Neural cell (in vitro differentiated cells): ENCODE measurements around the gene LRP5. TPM values are rescaled to one million over a fixed set of nuclear protein-coding genes. Genes with fewer than 3 reads are reported as not detected.

ENCODE experiments used
- H2AFZ ChIP-seq: fragments of 200-600, 300-800 bp; sonication (generic), shearing (Covaris generic); 2 replicates; pipeline ENCODE4 v1.6.0; 2014; ENCODE audit warnings: low read depth, mild to moderate bottlenecking, antibody characterized with exemption, low read length, moderate library complexity
- H3F3A ChIP-seq: fragments of 200-600 bp; shearing (Covaris generic); 2 replicates; pipeline ENCODE4 v1.6.1; 2016; ENCODE audit warnings: mild to moderate bottlenecking, moderate library complexity, mixed read lengths, antibody characterized with exemption, low read length; ENCODE audit not compliant: insufficient read depth, poor library complexity, severe bottlenecking
- H3K27ac ChIP-seq: fragments of 200-600, 300-800 bp; sonication (generic), shearing (Covaris generic); 2 replicates; pipeline ENCODE4 v1.5.1; 2014; ENCODE audit warnings: mild to moderate bottlenecking, low read length, moderate library complexity
- H3K27me3 ChIP-seq: fragments of 300-800, 200-600 bp; sonication (generic), shearing (Covaris generic); 2 replicates; pipeline ENCODE4 v1.6.0; 2014; ENCODE audit warnings: mild to moderate bottlenecking, low read depth, low read length, moderate library complexity; ENCODE audit not compliant: insufficient read depth
- H3K36me3 ChIP-seq: fragments of 300-800, 200-600 bp; sonication (generic), shearing (Covaris generic); 2 replicates; pipeline ENCODE4 v1.5.1; 2014; ENCODE audit warnings: mild to moderate bottlenecking, antibody characterized with exemption, low read length, moderate library complexity; ENCODE audit not compliant: insufficient read depth
- H3K4me2 ChIP-seq: fragments of 300-800, 200-600 bp; sonication (generic), shearing (Covaris generic); 2 replicates; pipeline ENCODE4 v1.6.0; 2014; ENCODE audit warnings: mild to moderate bottlenecking, low read length
- H3K4me3 ChIP-seq: fragments of 300-800, 200-600 bp; sonication (generic), shearing (Covaris generic); 2 replicates; pipeline ENCODE4 v1.5.1; 2014; ENCODE audit warnings: mild to moderate bottlenecking, low read length, moderate library complexity
- H3K79me2 ChIP-seq: fragments of 200-600 bp; shearing (Covaris generic); replicated peaks from 2 replicates; pipeline ENCODE4 v1.6.0; 2014; ENCODE audit warnings: mild to moderate bottlenecking, low read length, moderate library complexity; ENCODE audit not compliant: insufficient read depth
- H3K9ac ChIP-seq: fragments of 300-800, 200-600 bp; sonication (generic), shearing (Covaris generic); 2 replicates; pipeline ENCODE4 v1.6.1; 2016; ENCODE audit warnings: mild to moderate bottlenecking, low read length, mixed read lengths
- H3K9me2 ChIP-seq: fragments of 200-600 bp; shearing (Covaris generic); 2 replicates; pipeline ENCODE4 v1.6.1; 2016; ENCODE audit warnings: mild to moderate bottlenecking, low read length, mixed read lengths; ENCODE audit not compliant: insufficient read depth
- H3K9me3 ChIP-seq: fragments of 200-600, 300-800 bp; sonication (generic), shearing (Covaris generic); 2 replicates; pipeline ENCODE4 v1.6.1; 2016; ENCODE audit warnings: mild to moderate bottlenecking, mixed run types, low read length, moderate library complexity, mixed read lengths
- H4K20me1 ChIP-seq: fragments of 200-600 bp; shearing (Covaris generic); 2 replicates; pipeline ENCODE4 v1.6.1; 2016; ENCODE audit warnings: mild to moderate bottlenecking, mixed run types; ENCODE audit not compliant: insufficient read depth
- CTCF ChIP-seq: fragments of 450-650 bp; IDR thresholded peaks from 2 replicates; pipeline ENCODE4 v1.5.1; 2014; ENCODE audit warnings: antibody characterized with exemption, mild to moderate bottlenecking, moderate library complexity; ENCODE audit not compliant: poor library complexity, severe bottlenecking
- EP300 ChIP-seq: fragments of 450-650 bp; conservative IDR thresholded peaks from 2 replicates; pipeline ENCODE4 v1.6.1; 2014; ENCODE audit warnings: antibody characterized with exemption, mild to moderate bottlenecking, moderate library complexity; ENCODE audit not compliant: poor library complexity, severe bottlenecking
- EZH2 ChIP-seq: fragments of 200-600, 300-800 bp; shearing (Covaris generic), sonication (generic); IDR thresholded peaks from 2 replicates; pipeline ENCODE4 v1.6.1; 2014; ENCODE audit warnings: antibody characterized with exemption, low read length, borderline replicate concordance, mild to moderate bottlenecking; ENCODE audit not compliant: insufficient read depth, poor library complexity, severe bottlenecking
- MXI1 ChIP-seq: fragments of 450-650 bp; conservative IDR thresholded peaks from 2 replicates; pipeline ENCODE4 v1.6.1; 2014; ENCODE audit warnings: antibody characterized with exemption, mild to moderate bottlenecking; ENCODE audit not compliant: poor library complexity, severe bottlenecking
- POLR2AphosphoS5 ChIP-seq: IDR thresholded peaks from 2 replicates; pipeline ENCODE4 v1.6.1; 2012
- RAD21 ChIP-seq: fragments of 450-650 bp; conservative IDR thresholded peaks from 2 replicates; pipeline ENCODE4 v1.6.1; 2014; ENCODE audit warnings: antibody characterized with exemption, mild to moderate bottlenecking, moderate library complexity
- REST ChIP-seq: IDR thresholded peaks from 2 replicates; pipeline ENCODE4 v1.6.1; 2012; ENCODE audit warnings: borderline replicate concordance
- SMC3 ChIP-seq: fragments of 450-650 bp; conservative IDR thresholded peaks from 2 replicates; pipeline ENCODE4 v1.6.1; 2014; ENCODE audit warnings: antibody characterized with exemption, mild to moderate bottlenecking, moderate library complexity; ENCODE audit not compliant: poor library complexity
- TAF1 ChIP-seq: IDR thresholded peaks from 2 replicates; pipeline ENCODE4 v1.6.1; 2012; ENCODE audit warnings: low read depth
- polyA plus RNA-seq: library from polyadenylated mRNA; depleted of rRNA; stranded (reverse); fragments of >200 nt; gene quantifications from 2 replicates; pipeline ENCODE4 v1.2.3, GENCODE V29; 2014

The LRP5 gene
- polyA plus RNA-seq, 1 donor from 2014 or later, result 3.0 TPM

GRCh38 chr11:68409748-68410344 lies 97.5 kb downstream of the LRP5 start:
- H3K9me2 ChIP-seq, result no peaks in the 10 kb centered on the region
- TF ChIP-seq REST (no peak), EZH2 (no peak), CTCF (no peak), MXI1 (no peak), TAF1 (no peak), RAD21 (no peak)
- H2AFZ ChIP-seq, result no peak overlapping the region
- H3K4me3 ChIP-seq, result no peak overlapping the region
- no peak overlapping the region for H3K27ac ChIP-seq
- H3K9ac ChIP-seq, result no peak overlapping the region
- no peaks in the 10 kb centered on the region for H3K27me3 ChIP-seq
- H4K20me1 ChIP-seq, result no peaks in the 10 kb centered on the region
- no peaks in the 10 kb centered on the region for H3K79me2 ChIP-seq
- no peaks in the 10 kb centered on the region for H3K9me3 ChIP-seq
- no peaks in the 10 kb centered on the region for H3F3A ChIP-seq
- no peak overlapping the region for H3K4me2 ChIP-seq
- H3K36me3 ChIP-seq, result no peaks in the 10 kb centered on the region

- Histone ChIP-seq H3K36me3 (no peaks in the 10 kb centered on the region), H3F3A (no peaks in the 10 kb centered on the region), H2AFZ (no peak overlapping the region), H3K79me2 (no peaks in the 10 kb centered on the region), H3K4me3 (no peak overlapping the region), H3K27ac (no peak overlapping the region), H3K9me2 (no peaks in the 10 kb centered on the region), H3K9ac (no peak overlapping the region), H4K20me1 (no peaks in the 10 kb centered on the region), H3K27me3 (no peaks in the 10 kb centered on the region), H3K4me2 (no peak overlapping the region), H3K9me3 (no peaks in the 10 kb centered on the region)
- TF ChIP-seq RAD21 (no peak), EZH2 (no peak), MXI1 (no peak), SMC3 (no peak), REST (no peak), POLR2AphosphoS5 (no peak), TAF1 (no peak), CTCF (no peak), EP300 (no peak)
Observed at GRCh38 chr11:68411501-68411991, 99.2 kb downstream of the LRP5 start.
